Measurements from ENCODE around the gene CRY2. TPM values are rescaled to one million over a fixed set of nuclear protein-coding genes. Genes with fewer than 3 reads are reported as not detected.

The CRY2 gene
- total and polyA plus RNA-seq, 2 donors (not counting 1 experiment from before 2014, with no cell fraction given), result 8.3 to 21.5 TPM

- H3K9ac ChIP-seq (ENCODE audit: insufficient read depth, low read length), result no peak overlapping the region
- peaks cover 28% of the 10 kb centered on the region for H3K79me2 ChIP-seq (ENCODE audit: control insufficient read depth, insufficient read depth, low read length)
- H3K4me1 ChIP-seq (ENCODE audit: control insufficient read depth, extremely low read depth, insufficient read depth, low read length), result peaks cover 7% of the 10 kb centered on the region
- DNase-seq (ENCODE audit: low read depth in 2 of 2), result no peak
- H3K27me3 ChIP-seq (ENCODE audit: control insufficient read depth, insufficient read depth, low read length), result no peaks in the 10 kb centered on the region
- no peak overlapping the region for H3K27ac ChIP-seq (ENCODE audit: insufficient read depth, low read length)
- H3K36me3 ChIP-seq (ENCODE audit: control insufficient read depth, insufficient read depth, low read length), result peaks cover 15% of the 10 kb centered on the region
- no peak overlapping the region for H2AFZ ChIP-seq (ENCODE audit: low read length)
- H3K4me3 ChIP-seq (replicated peaks in 1 of 4; ENCODE audit: control extremely low read depth in 1 of 4, insufficient read depth in 1 of 4, low read depth in 3 of 4, low read length in 4 of 4), result no peak overlapping the region
- H3K4me2 ChIP-seq (ENCODE audit: extremely low read depth, insufficient read depth, low read length), result no peak overlapping the region
- no peaks in the 10 kb centered on the region for H3K9me3 ChIP-seq (ENCODE audit: control insufficient read depth, insufficient read depth, low read depth, low read length)
- no peaks in the 10 kb centered on the region for H4K20me1 ChIP-seq (ENCODE audit: control insufficient read depth, extremely low read depth, insufficient read depth, low read length)
- TF ChIP-seq EZH2 (IDR thresholded peaks at IDR 0.05; ENCODE audit: low read length, missing control alignments), result no peak
- TF ChIP-seq CTCF (conservative IDR thresholded peaks at IDR 0.05 in 1 of 2, IDR thresholded peaks at IDR 0.05 in 1 of 2; ENCODE audit: low read depth in 1 of 2, low read length in 2 of 2), result no peak
These were observed 37.5 kb upstream of the CRY2 start for GRCh38 chr11:45809456-45810395.

GRCh38 chr11:45810431-45811108 is 36.7 kb upstream of the CRY2 start:
- Histone ChIP-seq H3K27ac (ENCODE audit: insufficient read depth, low read length) (no peak overlapping the region), H3K4me3 (replicated peaks in 1 of 4; ENCODE audit: control extremely low read depth in 1 of 4, insufficient read depth in 1 of 4, low read depth in 3 of 4, low read length in 4 of 4) (no peak overlapping the region), H3K9me3 (ENCODE audit: control insufficient read depth, insufficient read depth, low read depth, low read length) (no peaks in the 10 kb centered on the region), H3K36me3 (ENCODE audit: control insufficient read depth, insufficient read depth, low read length) (peaks cover 15% of the 10 kb centered on the region), H3K9ac (ENCODE audit: insufficient read depth, low read length) (no peak overlapping the region), H3K27me3 (ENCODE audit: control insufficient read depth, insufficient read depth, low read length) (no peaks in the 10 kb centered on the region), H3K79me2 (ENCODE audit: control insufficient read depth, insufficient read depth, low read length) (peaks cover 24% of the 10 kb centered on the region), H3K4me2 (ENCODE audit: extremely low read depth, insufficient read depth, low read length) (no peak overlapping the region), H4K20me1 (ENCODE audit: control insufficient read depth, extremely low read depth, insufficient read depth, low read length) (no peaks in the 10 kb centered on the region), H3K4me1 (ENCODE audit: control insufficient read depth, extremely low read depth, insufficient read depth, low read length) (peaks cover 7% of the 10 kb centered on the region), H2AFZ (ENCODE audit: low read length) (no peak overlapping the region)
- no peak for TF ChIP-seq EZH2 (IDR thresholded peaks at IDR 0.05; ENCODE audit: low read length, missing control alignments)
- TF ChIP-seq CTCF (conservative IDR thresholded peaks at IDR 0.05 in 1 of 2, IDR thresholded peaks at IDR 0.05 in 1 of 2; ENCODE audit: low read depth in 1 of 2, low read length in 2 of 2), result no peak
- no peak for DNase-seq (ENCODE audit: low read depth in 2 of 2)

- H3K9ac ChIP-seq (ENCODE audit: insufficient read depth, low read length), result no peak overlapping the region
- no peak for TF ChIP-seq CTCF (conservative IDR thresholded peaks at IDR 0.05 in 1 of 2, IDR thresholded peaks at IDR 0.05 in 1 of 2; ENCODE audit: low read depth in 1 of 2, low read length in 2 of 2)
- no peak for TF ChIP-seq EZH2 (IDR thresholded peaks at IDR 0.05; ENCODE audit: low read length, missing control alignments)
- H2AFZ ChIP-seq (ENCODE audit: low read length), result no peak overlapping the region
- no peaks in the 10 kb centered on the region for H3K27me3 ChIP-seq (ENCODE audit: control insufficient read depth, insufficient read depth, low read length)
- no peak overlapping the region for H3K4me2 ChIP-seq (ENCODE audit: extremely low read depth, insufficient read depth, low read length)
- peaks cover 4% of the 10 kb centered on the region for H3K4me1 ChIP-seq (ENCODE audit: control insufficient read depth, extremely low read depth, insufficient read depth, low read length)
- no peak overlapping the region for H3K27ac ChIP-seq (ENCODE audit: insufficient read depth, low read length)
- H4K20me1 ChIP-seq (ENCODE audit: control insufficient read depth, extremely low read depth, insufficient read depth, low read length), result no peaks in the 10 kb centered on the region
- H3K9me3 ChIP-seq (ENCODE audit: control insufficient read depth, insufficient read depth, low read depth, low read length), result no peaks in the 10 kb centered on the region
- H3K36me3 ChIP-seq (ENCODE audit: control insufficient read depth, insufficient read depth, low read length), result peaks cover 15% of the 10 kb centered on the region
- peaks cover 19% of the 10 kb centered on the region for H3K79me2 ChIP-seq (ENCODE audit: control insufficient read depth, insufficient read depth, low read length)
- no peak overlapping the region for H3K4me3 ChIP-seq (replicated peaks in 1 of 4; ENCODE audit: control extremely low read depth in 1 of 4, insufficient read depth in 1 of 4, low read depth in 3 of 4, low read length in 4 of 4)
- DNase-seq (ENCODE audit: low read depth in 2 of 2), result no peak
These were observed 36.2 kb upstream of the CRY2 start for GRCh38 chr11:45811109-45811435.

Measured in fibroblast of lung (primary cell).